Psoas muscle (tissue), 8 donors: Measurements from ENCODE around the gene TMEM119. TPM values are rescaled to one million over a fixed set of nuclear protein-coding genes. Genes with fewer than 3 reads are reported as not detected.

Experiments used
- ATAC-seq, 4 donors: fragments of 200-7000 bp; cut with Tn5 transposase; one replicate each; pipeline ENCODE4 v1.9.1; 2020; ENCODE audit warnings: moderate library complexity in 3 of 4, mild to moderate bottlenecking in 2 of 4
- DNase-seq, 2 donors: peaks; one replicate each; pipeline ENCODE4 v3.0.0-alpha.2; 2020
- H3K27ac ChIP-seq: fragments of 200-600 bp; one replicate; pipeline ENCODE4 v1.8.0; 2022
- H3K27me3 ChIP-seq, 3 donors: fragments of 200-600 bp in 1 of 3; one replicate each; pipeline versions ENCODE4 v1.6.1 to v1.8.0; 2013 to 2022; ENCODE audit warnings: low read length in 2 of 3, mild to moderate bottlenecking in 2 of 3, moderate library complexity in 1 of 3; ENCODE audit not compliant: insufficient read depth in 3 of 3
- H3K36me3 ChIP-seq, 2 donors: fragments of 200-600 bp in 1 of 2; one replicate each; pipeline versions ENCODE4 v1.6.1 to v1.8.0; 2013 to 2022; ENCODE audit warnings: low read depth in 1 of 2, mild to moderate bottlenecking in 1 of 2, moderate library complexity in 1 of 2; ENCODE audit not compliant: insufficient read depth in 1 of 2
- H3K4me1 ChIP-seq: fragments of 200-600 bp; one replicate; pipeline ENCODE4 v1.8.0; 2022
- H3K4me3 ChIP-seq: fragments of 200-600 bp; one replicate; pipeline ENCODE4 v1.8.0; 2022; ENCODE audit warnings: mild to moderate bottlenecking
- H3K9me3 ChIP-seq: fragments of 200-600 bp; one replicate; pipeline ENCODE4 v1.8.0; 2022
- CTCF ChIP-seq: fragments of 200-600 bp; IDR thresholded peaks from one replicate; pipeline ENCODE4 v1.8.0; 2022; ENCODE audit warnings: antibody characterized with exemption
- WGBS, 3 donors: extraction: QIAGEN DNeasy Blood & Tissue Kit; methylation state at CpG; one replicate each; pipeline versions ENCODE4 v1.1.6 to v1.1.7; 2013; 5-methylcytosine and 5-hydroxymethylcytosine counted together
- intact Hi-C, 2 donors: fragments of 100-400 bp; cut with DNase I; formaldehyde crosslinking; loops; one replicate each; pipeline versions ENCODE4 v1.11.0 to v1.14.2; 2022
- polyA plus RNA-seq, 3 donors: library from polyadenylated mRNA; stranded (reverse); fragments of 200-250 nt; gene quantifications; one replicate each; pipeline ENCODE4 v1.2.3, GENCODE V29; 2013
- total RNA-seq, 4 donors: library from RNA; stranded (reverse); fragmentation: NEBNext Ultra II Directional in 2 of 4; extraction: Animal tissue kit (Norgen Biotek cat#: 25700) in 2 of 4; gene quantifications; one replicate each; pipeline versions ENCODE4 v1.2.1 to v1.2.4, GENCODE V29; 2021 to 2023
- donor health status: healthy with polysubstance abuse.
- donor health status: DM: no; HTN: no; CAD: no; lungs with moderate emphysema.
- donor health status: Bipolar disorder and iron deficiency.
- donor health status: healthy.
- donor health status: DM: yes; HTN: yes; CAD: no.
- donor health status: DM: no; HTN: no; CAD: no.
- donor health status: DM: no; HTN: no; CAD: no.
- donor health status: DM: yes; HTN: yes; CAD: no.

Gene TMEM119
- total and polyA plus RNA-seq, 7 donors, result 0.25 to 2.6 (median 0.36) TPM

DNA sequence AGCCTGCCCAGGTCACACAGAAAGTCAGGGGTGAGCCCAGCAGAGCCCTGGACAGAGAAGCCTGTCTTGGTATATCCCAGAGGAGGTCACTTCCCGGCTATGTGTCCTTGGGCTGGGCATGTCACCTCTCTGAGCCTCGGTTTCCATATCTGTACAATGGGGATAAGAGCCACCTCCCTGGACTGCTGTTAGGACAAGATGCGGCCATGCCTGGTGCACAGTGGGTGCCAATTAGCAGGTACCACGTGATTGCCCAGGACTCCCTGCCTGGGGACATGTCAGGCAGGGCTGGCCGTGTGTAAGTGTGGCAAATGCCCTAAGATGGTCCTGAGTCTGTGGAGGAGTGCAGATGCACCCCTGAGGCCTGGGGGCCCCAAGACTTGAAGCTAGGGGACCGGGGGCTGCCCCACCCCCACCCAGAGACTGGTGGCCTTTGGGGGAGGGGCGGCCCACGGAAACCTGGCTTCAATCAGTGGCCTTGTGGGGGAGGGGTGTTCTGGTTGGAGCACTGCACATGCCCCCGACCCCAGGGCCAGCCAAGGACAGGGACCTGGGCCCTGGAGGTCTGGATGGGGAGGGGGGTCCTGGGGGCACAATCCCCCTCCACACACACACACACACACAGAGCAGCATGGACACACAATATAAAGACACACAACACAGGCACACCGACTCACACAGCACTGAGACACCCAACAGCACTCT lies 878 bp downstream of the TMEM119 start:
- no peak for ATAC-seq
- TF ChIP-seq CTCF, result no peak
- H3K4me3 ChIP-seq, result peak overlapping the region; percentile 25
- 51 to 59% (median 58%) methylated on average over 10 of the region's 10 CpGs for WGBS, 3 donors
- intact Hi-C loops, result no loop called here
- no peaks in the 10 kb centered on the region for H3K36me3 ChIP-seq
- H3K27me3 ChIP-seq, result no peaks in the 10 kb centered on the region
- no peaks in the 10 kb centered on the region for H3K4me1 ChIP-seq
- DNase-seq, result no peak
- H3K9me3 ChIP-seq, result no peaks in the 10 kb centered on the region
- H3K27ac ChIP-seq, result no peak overlapping the region

GRCh38 chr12:108595711-108596647 lies 1.9 kb downstream of the TMEM119 start:
- intact Hi-C loops, result no loop called here
- no peaks in the 10 kb centered on the region for H3K27me3 ChIP-seq
- H3K36me3 ChIP-seq, result no peaks in the 10 kb centered on the region
- DNase-seq (no peak), ATAC-seq (no peak)
- H3K27ac ChIP-seq, result no peak overlapping the region
- H3K4me1 ChIP-seq, result no peaks in the 10 kb centered on the region
- no peak for TF ChIP-seq CTCF
- H3K4me3 ChIP-seq, result no peak overlapping the region
- no peaks in the 10 kb centered on the region for H3K9me3 ChIP-seq
- WGBS, 3 donors, result 71 to 75% (median 75%) methylated on average over 17 of the region's 17 CpGs

DNA sequence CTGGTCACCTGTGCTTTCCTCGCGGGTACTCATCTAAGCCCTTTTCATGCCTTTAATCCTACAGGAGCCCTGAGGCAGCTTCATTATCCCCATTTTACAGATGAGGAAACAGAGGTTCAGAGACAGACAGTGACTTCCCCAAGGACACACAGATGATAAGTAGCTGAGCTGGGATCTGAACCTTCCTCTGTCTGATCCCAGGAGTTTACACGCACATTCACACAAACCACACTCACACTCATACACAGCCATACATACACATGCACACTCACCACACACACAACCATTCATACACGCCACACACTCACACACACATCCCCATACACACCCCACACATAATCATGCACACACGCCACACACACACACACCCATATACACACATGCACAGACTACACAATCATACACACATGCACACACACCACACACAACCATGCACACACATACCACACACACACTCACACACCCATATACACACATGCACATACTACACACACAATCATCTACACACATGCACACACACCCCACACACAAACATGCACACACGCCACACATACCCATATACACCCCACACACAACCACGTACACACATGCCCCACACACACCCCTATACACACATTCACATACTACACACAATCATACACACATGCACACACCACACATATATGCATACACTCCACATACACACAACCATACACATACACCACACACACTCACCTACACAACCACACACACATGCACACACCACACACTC lies 2.7 kb downstream of the TMEM119 start:
- no peak for DNase-seq
- no peaks in the 10 kb centered on the region for H3K4me1 ChIP-seq
- intact Hi-C loops, result no loop called here
- 93 to 95% (median 94%) methylated on average over 7 of the region's 7 CpGs for WGBS, 3 donors
- H3K27ac ChIP-seq, result no peak overlapping the region
- no peaks in the 10 kb centered on the region for H3K9me3 ChIP-seq
- no peak for ATAC-seq
- no peak overlapping the region for H3K4me3 ChIP-seq
- H3K36me3 ChIP-seq, result no peaks in the 10 kb centered on the region
- H3K27me3 ChIP-seq, result no peaks in the 10 kb centered on the region
- TF ChIP-seq CTCF, result no peak

DNA sequence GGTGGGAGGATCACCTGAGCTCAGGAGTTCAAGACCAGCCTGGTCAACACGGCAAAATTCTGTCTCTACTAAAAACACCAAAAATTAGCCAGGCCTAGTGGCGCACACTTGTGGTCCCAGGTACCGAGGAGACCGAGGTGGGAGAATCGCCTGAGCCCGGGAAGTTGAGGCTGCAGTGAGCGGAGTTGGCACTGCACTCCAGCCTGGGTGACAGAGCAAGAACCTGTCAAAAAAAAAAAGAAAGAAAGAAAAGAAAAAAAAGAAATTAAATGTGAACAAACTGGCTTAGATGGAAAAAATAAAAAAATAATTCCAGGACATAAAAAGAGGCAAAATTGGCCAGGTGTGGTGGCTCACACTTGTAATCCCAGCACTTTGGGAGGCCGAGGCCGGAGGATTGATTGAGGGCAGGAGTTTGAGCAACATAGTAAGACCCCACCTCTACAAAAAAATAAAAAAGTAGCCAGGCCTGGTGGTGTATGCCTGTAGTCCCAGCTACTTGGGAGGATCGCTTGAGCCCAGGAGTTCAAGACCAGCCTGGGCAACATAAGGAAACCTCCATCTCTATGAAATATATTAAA lies 3.5 kb downstream of the TMEM119 start:
- no peaks in the 10 kb centered on the region for H3K36me3 ChIP-seq
- H3K27ac ChIP-seq, result no peak overlapping the region
- 93 to 98% (median 96%) methylated on average over 10 of the region's 10 CpGs for WGBS, 3 donors
- DNase-seq (no peak), ATAC-seq (no peak)
- TF ChIP-seq CTCF, result no peak
- no peak overlapping the region for H3K4me3 ChIP-seq
- no peaks in the 10 kb centered on the region for H3K4me1 ChIP-seq
- H3K27me3 ChIP-seq, result no peaks in the 10 kb centered on the region
- no peaks in the 10 kb centered on the region for H3K9me3 ChIP-seq
- intact Hi-C loops, result no loop called here
